ENCODE measurements around the gene GALNT1. TPM values are rescaled to one million over a fixed set of nuclear protein-coding genes. Genes with fewer than 3 reads are reported as not detected.

GALNT1 gene
- total and polyA plus RNA-seq, 11 donors: 9.6 to 69.0 (median 42.7) TPM

- intact Hi-C loops (cut with DNase I): no loop called here
- WGBS, 4 donors: 93 to 98% (median 96%) methylated on average over 2 of the region's 2 CpGs
- H3K27ac ChIP-seq: no peak overlapping the region
- TF ChIP-seq CTCF (IDR thresholded peaks at IDR 0.05) (no peak), POLR2A (IDR thresholded peaks at IDR 0.05) (no peak)
- H3K4me1 ChIP-seq: no peaks in the 10 kb centered on the region
- ATAC-seq (no peak), DNase-seq (no peak)
- no peak overlapping the region for H3K4me3 ChIP-seq
- H3K27me3 ChIP-seq: no peaks in the 10 kb centered on the region
- H3K9me3 ChIP-seq: peaks cover 0 to 19% (median 4%) of the 10 kb centered on the region in 12 donors
- peaks cover 0 to 24% (median 5%) of the 10 kb centered on the region in 9 donors for H3K36me3 ChIP-seq
Observed at GRCh38 chr18:35715139-35715538, 133.6 kb downstream of the GALNT1 start.

- DNase-seq (no peak), ATAC-seq (no peak)
- H3K27me3 ChIP-seq: no peaks in the 10 kb centered on the region
- H3K9me3 ChIP-seq: peaks cover 0 to 19% (median 4%) of the 10 kb centered on the region in 12 donors
- H3K27ac ChIP-seq: no peak overlapping the region
- peaks cover 0 to 12% (median 0%) of the 10 kb centered on the region in 9 donors for H3K36me3 ChIP-seq
- no peaks in the 10 kb centered on the region for H3K4me1 ChIP-seq
- H3K4me3 ChIP-seq: no peak overlapping the region
- TF ChIP-seq POLR2A (IDR thresholded peaks at IDR 0.05) (no peak), CTCF (IDR thresholded peaks at IDR 0.05) (no peak)
- WGBS, 4 donors: 69 to 80% (median 76%) methylated on average over 4 of the region's 4 CpGs
- intact Hi-C loops (cut with DNase I): no loop called here
Observed at GRCh38 chr18:35716169-35716831, 134.8 kb downstream of the GALNT1 start.

- peaks cover 0 to 19% (median 4%) of the 10 kb centered on the region in 12 donors for H3K9me3 ChIP-seq
- DNase-seq (no peak), ATAC-seq (no peak)
- 95 to 97% (median 96%) methylated on average over 5 of the region's 5 CpGs for WGBS, 4 donors
- no peak overlapping the region for H3K27ac ChIP-seq
- TF ChIP-seq CTCF (IDR thresholded peaks at IDR 0.05) (no peak), POLR2A (IDR thresholded peaks at IDR 0.05) (no peak)
- H3K36me3 ChIP-seq: peaks cover 0 to 10% (median 0%) of the 10 kb centered on the region in 9 donors
- H3K4me3 ChIP-seq: no peak overlapping the region
- H3K4me1 ChIP-seq: no peaks in the 10 kb centered on the region
- H3K27me3 ChIP-seq: no peaks in the 10 kb centered on the region
- intact Hi-C loops (cut with DNase I): no loop called here
Observed at GRCh38 chr18:35717182-35717581, 135.6 kb downstream of the GALNT1 start.

- peaks cover 0 to 32% (median 4%) of the 10 kb centered on the region in 12 donors for H3K9me3 ChIP-seq
- no peak overlapping the region for H3K27ac ChIP-seq
- H3K27me3 ChIP-seq: no peaks in the 10 kb centered on the region
- H3K4me1 ChIP-seq: no peaks in the 10 kb centered on the region
- TF ChIP-seq CTCF (IDR thresholded peaks at IDR 0.05): no peak
- no peak overlapping the region for H3K4me3 ChIP-seq
- WGBS, 4 donors: 86 to 91% (median 88%) methylated on average over 4 to 6 of the region's 6 CpGs
- intact Hi-C loops (cut with DNase I): no loop called here
- DNase-seq: no peak
- ATAC-seq: no peak
- H3K36me3 ChIP-seq: no peaks in the 10 kb centered on the region
Observed at GRCh38 chr18:35721431-35722081, 140.0 kb downstream of the GALNT1 start.
